NOMO-1 treated with DMSO at 0.1 percent for 48 hours (cell line): ENCODE data around the gene WIF1.

Experiments used
- DNase-seq: peaks from one replicate; lab custom pipeline; 2025; ENCODE audit not compliant: unreplicated experiment; lab: John Stamatoyannopoulos, UW

The WIF1 gene

GRCh38 chr12:65121049-65121955, at the start of gene WIF1:
WIF1 (minus strand) TSS chr12:65121305; CDS start chr12:65121191, 114 bp downstream.
- DNase-seq, result no peak

- DNase-seq, result peak; percentile 43
These were observed 49.2 kb upstream of the WIF1 start for GRCh38 chr12:65170209-65170881.

- peak; percentile 87 for DNase-seq
These were observed 48.5 kb upstream of the WIF1 start, which contains the start of gene LEMD3 for GRCh38 chr12:65169320-65170208. LEMD3 (plus strand) TSS chr12:65169583; CDS start chr12:65169597, 14 bp downstream.

- DNase-seq, result peak; percentile 40
These were observed 47.7 kb upstream of the WIF1 start for GRCh38 chr12:65168681-65169319.

- DNase-seq, result no peak
These were observed 43.7 kb upstream of the WIF1 start for GRCh38 chr12:65164774-65165173.

- DNase-seq, result no peak
These were observed 43.1 kb upstream of the WIF1 start for GRCh38 chr12:65164244-65164643.

GRCh38 chr12:65162609-65163008, 41.5 kb upstream of the WIF1 start:
- DNase-seq, result no peak

GRCh38 chr12:65157091-65157490, 36.0 kb upstream of the WIF1 start:
- no peak for DNase-seq

GRCh38 chr12:65156366-65156841, 35.3 kb upstream of the WIF1 start:
- DNase-seq, result peak; percentile 73

GRCh38 chr12:65155784-65156183, 34.7 kb upstream of the WIF1 start:
- DNase-seq, result no peak

GRCh38 chr12:65152596-65152995, 31.5 kb upstream of the WIF1 start:
- DNase-seq, result no peak

- DNase-seq, result no peak
These were observed 30.9 kb upstream of the WIF1 start for GRCh38 chr12:65152012-65152411.

- DNase-seq, result no peak
These were observed 26.3 kb upstream of the WIF1 start for GRCh38 chr12:65147312-65147905.

GRCh38 chr12:65140738-65141137, 19.6 kb upstream of the WIF1 start:
- no peak for DNase-seq

GRCh38 chr12:65139389-65139788, 18.3 kb upstream of the WIF1 start:
- peak; percentile 5 for DNase-seq

- no peak for DNase-seq
These were observed 12.8 kb upstream of the WIF1 start for GRCh38 chr12:65133879-65134278.

GRCh38 chr12:65126482-65126881, 5.4 kb upstream of the WIF1 start:
- no peak for DNase-seq

GRCh38 chr12:65125975-65126374, 4.9 kb upstream of the WIF1 start:
- no peak for DNase-seq

- peak; percentile 41 for DNase-seq
These were observed 4.1 kb upstream of the WIF1 start for GRCh38 chr12:65125247-65125646.

GRCh38 chr12:65123435-65124063, 2.4 kb upstream of the WIF1 start:
- DNase-seq, result peak; percentile 84
